B cell (primary cell): ENCODE measurements around the gene TENM4. TPM values are rescaled to one million over a fixed set of nuclear protein-coding genes. Genes with fewer than 3 reads are reported as not detected.
A peak's percentile ranks its signal among the peaks of the same experiment; 100 is the strongest.

ENCODE experiments used
- ATAC-seq: fragments of 200-7000 bp; cut with Tn5 transposase; one replicate; pipeline ENCODE4 v1.10.0; 2021; ENCODE audit warnings: low read depth, mild to moderate bottlenecking, moderate number of reproducible peaks, moderate library complexity
- CTCF ChIA-PET: fragments of 350-600 bp; sonication (Branson Sonifier 250); formaldehyde crosslinking; loops from one replicate; lab custom pipeline; 2021; ENCODE audit warnings: antibody characterized with exemption, inconsistent platforms; lab: Charles Lee
- POLR2A ChIA-PET: fragments of 350-600 bp; sonication (Branson Sonifier 250); formaldehyde crosslinking; loops from one replicate; lab custom pipeline; 2021; ENCODE audit warnings: antibody characterized with exemption; lab: Charles Lee
- DNase-seq: peaks from one replicate; pipeline ENCODE4 v3.0.0; 2013
- H2AFZ ChIP-seq: 2 replicates; pipeline ENCODE4 v1.6.1; 2012; ENCODE audit warnings: mild to moderate bottlenecking, low read depth, low read length; ENCODE audit not compliant: insufficient read depth, poor library complexity, severe bottlenecking
- H3K27ac ChIP-seq, 2 donors: 1 replicate in 1 of 2; 2 replicates in 1 of 2; pipeline ENCODE4 v1.5.1; 2012 to 2013; ENCODE audit warnings: low read length in 2 of 2, mild to moderate bottlenecking in 2 of 2, moderate library complexity in 1 of 2
- H3K27me3 ChIP-seq, 4 experiments: fragments of 200-600 bp in 1 of 4; sonication (generic) in 1 of 4; replicated peaks in 1 of 4; 1 replicate in 2 of 4; 2 replicates in 2 of 4; pipeline versions ENCODE4 v1.6.1 to v1.7.0; 2013 to 2016; ENCODE audit warnings: low read length in 3 of 4, mild to moderate bottlenecking in 2 of 4, mixed read lengths in 1 of 4, moderate library complexity in 1 of 4; ENCODE audit not compliant: insufficient read depth in 4 of 4, control insufficient read depth in 3 of 4; ENCODE audit errors: control extremely low read depth in 1 of 4
- H3K36me3 ChIP-seq, 2 experiments: replicated peaks in 1 of 2; 1 replicate in 1 of 2; 2 replicates in 1 of 2; pipeline versions ENCODE4 v1.6.1 to v1.7.1; 2013; ENCODE audit warnings: low read length in 1 of 2; ENCODE audit not compliant: insufficient read depth in 2 of 2, control insufficient read depth in 1 of 2; ENCODE audit errors: control extremely low read depth in 1 of 2, extremely low read depth in 1 of 2
- H3K4me1 ChIP-seq, 2 donors: fragments of 200-600 bp in 1 of 2; sonication (generic) in 1 of 2; 1 replicate in 1 of 2; 2 replicates in 1 of 2; pipeline versions ENCODE4 v1.5.1 to v1.6.1; 2013 to 2017; ENCODE audit warnings: low read length in 2 of 2; ENCODE audit not compliant: control insufficient read depth in 2 of 2, insufficient read depth in 2 of 2
- H3K4me2 ChIP-seq: replicated peaks from 2 replicates; pipeline ENCODE3; 2012; ENCODE audit warnings: mild to moderate bottlenecking, low read depth, low read length; ENCODE audit not compliant: poor library complexity, severe bottlenecking
- H3K4me3 ChIP-seq, 5 experiments: fragments of 200-600 bp in 1 of 5; sonication (generic) in 1 of 5; 1 replicate in 3 of 5; 2 replicates in 2 of 5; pipeline versions ENCODE4 v1.5.1 to v1.7.0; 2011 to 2016; ENCODE audit warnings: low read length in 4 of 5, mild to moderate bottlenecking in 4 of 5, low read depth in 2 of 5, control low read depth in 1 of 5, moderate library complexity in 1 of 5; ENCODE audit not compliant: insufficient read depth in 1 of 5; ENCODE audit errors: control extremely low read depth in 1 of 5, extremely low read depth in 1 of 5
- H3K79me2 ChIP-seq: fragments of 200-600 bp; sonication (generic); one replicate; pipeline ENCODE4 v1.6.0; 2016; ENCODE audit warnings: low read length; ENCODE audit not compliant: control insufficient read depth, insufficient read depth
- H3K9ac ChIP-seq: fragments of 200-600 bp; sonication (generic); 2 replicates; pipeline ENCODE4 v1.6.1; 2017; ENCODE audit warnings: mild to moderate bottlenecking, low read length, moderate library complexity
- H3K9me3 ChIP-seq, 3 donors: one replicate each; pipeline versions ENCODE4 v1.6.1 to v1.7.1; 2013; ENCODE audit warnings: low read length in 2 of 3; ENCODE audit not compliant: control insufficient read depth in 2 of 3, insufficient read depth in 1 of 3; ENCODE audit errors: control extremely low read depth in 1 of 3
- H4K20me1 ChIP-seq: 2 replicates; pipeline ENCODE4 v1.6.0; 2012; ENCODE audit warnings: mild to moderate bottlenecking, low read length; ENCODE audit not compliant: insufficient read depth, control insufficient read depth, poor library complexity, severe bottlenecking
- H3K27ac Mint-ChIP-seq: one replicate; pipeline ENCODE4 v1.8.0; 2021; ENCODE audit warnings: mixed read lengths
- H3K27me3 Mint-ChIP-seq: one replicate; pipeline ENCODE4 v1.8.0; 2021; ENCODE audit warnings: mixed read lengths
- H3K4me1 Mint-ChIP-seq: one replicate; pipeline ENCODE4 v1.8.0; 2021; ENCODE audit warnings: mixed read lengths
- H3K4me3 Mint-ChIP-seq: one replicate; pipeline ENCODE4 v1.8.0; 2021; ENCODE audit warnings: mixed read lengths
- H3K9me3 Mint-ChIP-seq: one replicate; pipeline ENCODE4 v1.8.0; 2022; ENCODE audit warnings: mixed read lengths; ENCODE audit not compliant: insufficient read depth
- EZH2 ChIP-seq: IDR thresholded peaks from 2 replicates; pipeline ENCODE4 v1.6.1; 2012; ENCODE audit warnings: borderline replicate concordance, low read depth, mild to moderate bottlenecking, moderate library complexity, low read length; ENCODE audit not compliant: insufficient read depth, poor library complexity, severe bottlenecking
- whole genome bisulfite sequencing: methylation state at CpG from one replicate; pipeline ENCODE4 v1.1.5; 2013; ENCODE audit warnings: missing lambda C conversion rate; ENCODE audit not compliant: insufficient coverage; 5-methylcytosine and 5-hydroxymethylcytosine counted together
- intact Hi-C: fragments of 100-400 bp; cut with micrococcal nuclease; formaldehyde crosslinking; loops from one replicate; pipeline ENCODE4 v1.10.0; 2022
- polyA plus RNA-seq: library from polyadenylated mRNA; depleted of rRNA; stranded (reverse); fragments of >200 nt; gene quantifications from 2 replicates; pipeline ENCODE4 v1.2.3, GENCODE V29; 2012
- total RNA-seq, 2 donors: library from RNA; stranded (reverse); fragments of 120-200 nt in 1 of 2; gene quantifications; 1 replicate in 1 of 2; 2 replicates in 1 of 2; pipeline versions ENCODE4 v1.2.3 to v1.2.4, GENCODE V29; 2013 to 2022
- TF ChIP-seq, protein P1 (sequence below): fragments of 200-600 bp; IDR thresholded peaks from one replicate; pipeline ENCODE4 v1.8.0; 2022; ENCODE audit warnings: antibody characterized with exemption, mild to moderate bottlenecking

The TENM4 gene
- total and polyA plus RNA-seq, 2 donors (not counting 1 experiment from before 2014, with no cell fraction given), result 0.09 to 5.7 TPM

DNA sequence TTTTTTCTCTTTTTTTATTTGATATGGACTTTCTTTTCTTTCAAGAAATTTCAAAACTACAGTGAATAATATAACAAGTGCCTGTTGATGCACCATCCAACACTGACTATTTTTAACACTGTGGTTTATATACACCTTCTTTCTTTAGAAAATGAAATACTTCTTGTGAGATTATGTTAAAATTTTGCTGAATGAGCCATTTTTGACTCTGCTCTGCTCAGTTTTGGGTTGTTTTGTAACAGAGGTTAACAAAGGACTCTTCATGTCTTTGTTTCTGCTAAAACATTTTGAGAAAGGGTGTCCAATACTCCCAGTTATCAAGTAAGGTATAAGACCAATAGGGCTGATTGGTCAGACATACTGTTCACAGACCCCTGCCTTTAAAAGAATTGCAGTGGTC lies 44.0 kb upstream of the TENM4 start:
- Histone ChIP-seq H3K36me3 (no peaks in the 10 kb centered on the region), H3K4me3 (no peak overlapping the region), H3K4me1 (peaks cover 19 to 24% of the 10 kb centered on the region in 2 donors), H3K27ac (no peak overlapping the region), H3K27me3 (no peaks in the 10 kb centered on the region), H3K9me3 (no peaks in the 10 kb centered on the region), H3K9ac (no peak overlapping the region), H2AFZ (no peak overlapping the region), H3K79me2 (no peaks in the 10 kb centered on the region), H3K4me2 (no peak overlapping the region), H4K20me1 (no peaks in the 10 kb centered on the region)
- POLR2A ChIA-PET, result no interaction called here
- ATAC-seq, result no peak
- TF ChIP-seq, protein P1, sequence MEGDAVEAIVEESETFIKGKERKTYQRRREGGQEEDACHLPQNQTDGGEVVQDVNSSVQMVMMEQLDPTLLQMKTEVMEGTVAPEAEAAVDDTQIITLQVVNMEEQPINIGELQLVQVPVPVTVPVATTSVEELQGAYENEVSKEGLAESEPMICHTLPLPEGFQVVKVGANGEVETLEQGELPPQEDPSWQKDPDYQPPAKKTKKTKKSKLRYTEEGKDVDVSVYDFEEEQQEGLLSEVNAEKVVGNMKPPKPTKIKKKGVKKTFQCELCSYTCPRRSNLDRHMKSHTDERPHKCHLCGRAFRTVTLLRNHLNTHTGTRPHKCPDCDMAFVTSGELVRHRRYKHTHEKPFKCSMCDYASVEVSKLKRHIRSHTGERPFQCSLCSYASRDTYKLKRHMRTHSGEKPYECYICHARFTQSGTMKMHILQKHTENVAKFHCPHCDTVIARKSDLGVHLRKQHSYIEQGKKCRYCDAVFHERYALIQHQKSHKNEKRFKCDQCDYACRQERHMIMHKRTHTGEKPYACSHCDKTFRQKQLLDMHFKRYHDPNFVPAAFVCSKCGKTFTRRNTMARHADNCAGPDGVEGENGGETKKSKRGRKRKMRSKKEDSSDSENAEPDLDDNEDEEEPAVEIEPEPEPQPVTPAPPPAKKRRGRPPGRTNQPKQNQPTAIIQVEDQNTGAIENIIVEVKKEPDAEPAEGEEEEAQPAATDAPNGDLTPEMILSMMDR, result no peak
- TF ChIP-seq EZH2, result no peak
- no peak for DNase-seq
- H3K4me3 Mint-ChIP-seq, result no peak overlapping the region
- intact Hi-C loops, result loop anchor here (5.0 kb wide), 1 partner anchor 43 kb away; the partner anchor contains the start of gene TENM4
- H3K27me3 Mint-ChIP-seq, result no peaks in the 10 kb centered on the region
- peaks cover 29% of the 10 kb centered on the region for H3K4me1 Mint-ChIP-seq
- no peak overlapping the region for H3K27ac Mint-ChIP-seq
- CTCF ChIA-PET, result no interaction called here
- no peaks in the 10 kb centered on the region for H3K9me3 Mint-ChIP-seq

DNA sequence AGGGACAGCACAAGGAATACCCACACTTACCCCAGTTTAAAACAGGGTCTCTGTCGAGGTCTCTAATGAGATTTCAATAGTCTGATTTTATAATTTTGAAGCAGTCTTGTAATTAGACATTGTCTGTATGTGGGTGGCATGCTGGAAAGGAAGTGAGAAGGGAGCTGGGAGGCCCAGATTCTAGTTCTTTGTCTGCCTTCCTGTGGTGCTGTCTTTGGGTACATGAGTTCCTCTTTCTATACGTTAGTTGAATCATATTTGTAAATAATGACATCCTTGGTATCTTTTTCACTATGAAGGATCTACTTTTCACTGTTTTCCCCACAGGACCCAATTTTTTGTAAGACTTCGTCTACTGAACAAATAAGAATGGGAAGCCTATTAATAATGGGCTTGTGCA lies 42.0 kb upstream of the TENM4 start:
- POLR2A ChIA-PET, result interaction anchor here (1.2 kb wide), 1 partner anchor 41 kb away, joined by 3 read pairs; no protein-coding TSS in a partner anchor
- peak; percentile 53 for DNase-seq
- CTCF ChIA-PET, result interaction anchor here (1.6 to 3.0 kb wide), 5 partner anchors 9 to 82 kb away, joined by 4 to 13 read pairs (median 10); partner anchors contain the start of gene TENM4
- no peaks in the 10 kb centered on the region for H3K27me3 ChIP-seq
- TF ChIP-seq, protein P1, result no peak
- no peak for TF ChIP-seq EZH2
- peaks cover 29% of the 10 kb centered on the region for H3K4me1 Mint-ChIP-seq
- no peaks in the 10 kb centered on the region for H3K9me3 ChIP-seq
- intact Hi-C loops, result loop anchor here (5.0 kb wide), 1 partner anchor 40 kb away; the partner anchor contains the start of gene TENM4
- no peaks in the 10 kb centered on the region for H3K79me2 ChIP-seq
- H3K27ac Mint-ChIP-seq, result peak overlapping the region; percentile 70
- H4K20me1 ChIP-seq, result no peaks in the 10 kb centered on the region
- peak overlapping the region; percentile 19 for H3K4me3 Mint-ChIP-seq
- H3K4me3 ChIP-seq, result no peak overlapping the region
- peak overlapping the region; percentile 10 for H3K4me2 ChIP-seq
- H3K27ac ChIP-seq, result peak overlapping the region; percentile 15 to 16
- no peaks in the 10 kb centered on the region for H3K27me3 Mint-ChIP-seq
- H3K36me3 ChIP-seq, result no peaks in the 10 kb centered on the region
- peak; percentile 77 for ATAC-seq
- H3K9ac ChIP-seq, result no peak overlapping the region
- WGBS, result no CpG with 5 or more reads among the region's 3 CpGs
- H2AFZ ChIP-seq, result no peak overlapping the region
- no peaks in the 10 kb centered on the region for H3K9me3 Mint-ChIP-seq
- peaks cover 19 to 24% of the 10 kb centered on the region in 2 donors for H3K4me1 ChIP-seq
